K562 treated with DMSO at 1 percent for 48 hours (cell line): ENCODE results near the gene RHOV. TPM values are rescaled to one million over a fixed set of nuclear protein-coding genes. Genes with fewer than 3 reads are reported as not detected.

Experiments used
- total RNA-seq: library from RNA; unstranded; fragments of 300-600 nt; gene quantifications from 2 replicates; pipeline ENCODE4 v1.2.3, GENCODE V29; 2022; ENCODE audit warnings: low replicate concordance; ENCODE audit errors: extremely low read depth

The RHOV gene
- total RNA-seq: not detected in 2 replicates

GRCh38 chr15:40873694-40874561 lies at the start of gene RHOV:
RHOV (minus strand) TSS chr15:40874234; CDS start chr15:40874139, 95 bp downstream.

DNA sequence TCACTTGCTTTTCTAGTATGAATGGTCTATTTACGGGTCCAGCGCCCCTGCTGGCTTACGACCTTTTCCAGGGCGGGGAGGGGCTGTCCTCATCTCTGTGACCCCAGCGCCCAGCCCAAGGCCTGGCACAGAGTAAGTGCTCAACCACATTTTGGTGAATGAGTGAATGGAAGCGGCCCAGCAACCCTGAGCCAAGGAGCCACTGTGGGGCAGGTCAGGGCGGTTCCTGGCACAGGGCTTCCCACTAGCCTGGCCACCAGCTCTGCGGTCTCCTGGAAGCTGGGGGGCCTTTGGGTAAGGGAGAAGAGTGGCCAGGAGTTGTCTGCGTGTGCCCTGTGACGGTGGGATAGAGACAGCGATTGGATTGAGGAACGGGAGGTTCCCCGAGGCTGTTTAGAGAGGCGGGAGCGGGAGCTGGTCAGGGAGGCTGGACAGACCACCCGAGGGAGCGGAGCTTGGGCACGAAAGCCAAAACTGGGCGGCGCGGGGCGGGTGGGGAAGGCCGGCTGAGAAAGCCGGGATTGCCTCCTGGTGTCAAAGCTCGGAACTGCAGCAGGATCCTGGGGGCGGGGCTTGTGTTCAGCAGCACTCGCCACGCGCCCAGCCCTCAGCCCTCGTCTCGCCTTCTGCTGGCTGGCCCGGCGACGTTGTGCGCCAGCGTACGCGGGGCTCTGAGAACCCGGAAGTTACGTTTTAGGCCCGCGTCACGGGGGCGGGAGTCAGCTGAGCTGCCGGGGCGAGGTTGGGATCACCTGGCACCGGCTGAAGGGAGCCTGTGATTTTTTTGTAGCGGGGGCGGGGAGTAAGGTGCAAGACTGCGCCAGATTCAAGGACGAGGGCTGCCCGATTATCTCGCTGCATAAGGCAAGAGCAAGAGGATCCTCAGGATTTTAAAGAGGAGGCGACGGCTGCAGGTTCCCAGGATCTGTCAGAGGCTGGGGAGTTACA lies 20.0 kb upstream of the RHOV start, which contains the start of gene VPS18:
Gene VPS18 (plus strand): TSS at position 718 of the 948 bp plus-strand sequence. CDS start 319 bp downstream, outside the sequence.

GRCh38 chr15:40843885-40844695 lies 29.9 kb downstream of the RHOV start, which contains the start of gene SPINT1:
SPINT1 (plus strand) TSS chr15:40844048; CDS start chr15:40844555, 507 bp downstream.

DNA sequence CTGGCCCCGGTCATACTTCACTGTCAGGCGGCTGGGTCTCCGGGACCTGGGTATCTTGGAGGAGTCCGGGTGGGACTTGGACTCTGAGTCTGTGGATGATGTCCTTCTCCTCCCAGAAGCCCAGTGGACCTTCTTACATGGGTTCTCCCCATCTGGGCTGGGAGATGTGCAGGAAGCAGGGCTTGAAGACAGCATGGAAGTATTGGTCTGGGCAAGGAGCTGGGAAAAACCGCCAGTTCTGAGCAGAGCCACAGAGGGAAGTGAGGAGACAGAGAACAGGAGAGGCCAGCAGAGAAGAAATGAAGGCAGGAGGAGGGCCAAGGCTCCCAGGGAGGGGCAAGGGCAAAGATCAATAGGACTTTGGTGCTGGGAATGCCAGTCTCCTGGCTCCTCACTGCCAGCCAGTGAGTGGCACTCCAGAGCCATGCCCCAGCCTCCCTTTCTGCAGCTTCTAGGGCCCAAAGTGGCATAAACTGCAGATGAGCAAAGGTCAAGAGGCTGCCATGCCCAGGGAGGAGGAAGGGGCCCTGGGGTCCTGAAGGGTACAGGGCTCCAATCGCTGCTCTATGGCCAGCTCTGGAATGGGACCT lies 45.5 kb downstream of the RHOV start, which contains the start of gene PPP1R14D:
Gene PPP1R14D (minus strand): TSS at position 262 of the 590 bp plus-strand sequence. CDS start 67 bp downstream, at position 195.

Other genes with a start within 250 kb of the RHOV start
- gene RAD51, start 179.1 kb downstream of the RHOV start, total RNA-seq: not detected in 2 replicates
- gene RMDN3, start 119.0 kb downstream of the RHOV start, total RNA-seq: not detected in 2 replicates
- not detected in 2 replicates for gene GCHFR, start 110.2 kb downstream of the RHOV start, total RNA-seq
- gene C15orf62, start 104.3 kb downstream of the RHOV start, total RNA-seq: not detected in 2 replicates
- gene ZFYVE19, start 67.1 kb downstream of the RHOV start, total RNA-seq: not detected in 2 replicates
- gene DNAJC17, start 66.8 kb downstream of the RHOV start, total RNA-seq: not detected in 2 replicates
- not detected in 2 replicates for gene PPP1R14D, start 45.5 kb downstream of the RHOV start, total RNA-seq
- gene SPINT1, start 30.2 kb downstream of the RHOV start, total RNA-seq: not detected in 2 replicates
- gene VPS18, start 20.2 kb upstream of the RHOV start, total RNA-seq: not detected in 2 replicates
- not detected in 2 replicates for gene DLL4, start 55.1 kb upstream of the RHOV start, total RNA-seq
- gene CHAC1, start 79.2 kb upstream of the RHOV start, total RNA-seq: not detected in 2 replicates
- gene INO80, start 242.0 kb upstream of the RHOV start, total RNA-seq: not detected in 2 replicates